AG10803 (cell line): ENCODE measurements around the gene MXRA8.

ENCODE experiments used
- DNase-seq: peaks from one replicate; pipeline ENCODE4 v3.0.0; 2010; ENCODE audit warnings: low read depth
- H3K4me3 ChIP-seq: 2 replicates; pipeline ENCODE4 v1.5.1; 2011; ENCODE audit warnings: mild to moderate bottlenecking, low read length, control low read depth
- CTCF ChIP-seq: conservative IDR thresholded peaks from 2 replicates; pipeline ENCODE4 v1.5.1; 2011; ENCODE audit warnings: mild to moderate bottlenecking, low read length, control low read depth, inconsistent platforms

The MXRA8 gene

GRCh38 chr1:1307261-1307922, 51.0 kb downstream of the MXRA8 start:
- peak overlapping the region; percentile 72 for H3K4me3 ChIP-seq
- no peak for DNase-seq
- no peak for TF ChIP-seq CTCF

GRCh38 chr1:1306661-1307260, 51.6 kb downstream of the MXRA8 start:
- TF ChIP-seq CTCF = no peak
- DNase-seq = no peak

GRCh38 chr1:1306070-1306660, 52.2 kb downstream of the MXRA8 start:
- H3K4me3 ChIP-seq = peak overlapping the region; percentile 72
- peak; percentile 44 for TF ChIP-seq CTCF
- no peak for DNase-seq

More at GRCh38 chr1:1306661-1307260, 51.6 kb downstream of the MXRA8 start:
- peak overlapping the region; percentile 72 for H3K4me3 ChIP-seq

- H3K4me3 ChIP-seq = peak overlapping the region; percentile 72
- DNase-seq = peak; percentile 70
- peak; percentile 18; the same call in 1 of the 2 replicates for TF ChIP-seq CTCF
These were observed 52.9 kb downstream of the MXRA8 start for GRCh38 chr1:1305300-1306069.

GRCh38 chr1:1304331-1305299, 53.7 kb downstream of the MXRA8 start:
- no peak for TF ChIP-seq CTCF
- peak overlapping the region; percentile 72 for H3K4me3 ChIP-seq
- peak; percentile 73 for DNase-seq

- H3K4me3 ChIP-seq = no peak overlapping the region
- DNase-seq = no peak
- TF ChIP-seq CTCF = no peak
These were observed 54.6 kb downstream of the MXRA8 start for GRCh38 chr1:1303736-1304135.
